H9 (cell line): ENCODE results near the gene EML2. TPM values are rescaled to one million over a fixed set of nuclear protein-coding genes. Genes with fewer than 3 reads are reported as not detected.

Experiments used
- DNase-seq: peaks from one replicate; pipeline ENCODE4 v3.0.0-alpha.2; 2017
- H2AFZ ChIP-seq: one replicate; pipeline ENCODE4 v1.6.1; 2013; ENCODE audit warnings: mild to moderate bottlenecking, low read length, control low read depth, moderate library complexity
- H2AK5ac ChIP-seq: 2 replicates; pipeline ENCODE4 v1.6.1; 2013; ENCODE audit warnings: low read length, control low read depth, mixed read lengths; ENCODE audit not compliant: insufficient read length
- H2BK120ac ChIP-seq: one replicate; pipeline ENCODE4 v1.6.1; 2013; ENCODE audit warnings: low read depth, mild to moderate bottlenecking, low read length, control low read depth, inconsistent platforms; ENCODE audit not compliant: poor library complexity, severe bottlenecking
- H2BK12ac ChIP-seq: 2 replicates; pipeline ENCODE4 v1.6.1; 2013; ENCODE audit warnings: low read length, control low read depth, mixed read lengths, low read depth; ENCODE audit not compliant: insufficient read length
- H2BK15ac ChIP-seq: 2 replicates; pipeline ENCODE4 v1.6.1; 2013; ENCODE audit warnings: low read depth, low read length, control low read depth
- H2BK20ac ChIP-seq: one replicate; pipeline ENCODE4 v1.6.1; 2013; ENCODE audit warnings: low read depth, mild to moderate bottlenecking, low read length, control low read depth, inconsistent platforms; ENCODE audit not compliant: poor library complexity, severe bottlenecking
- H2BK5ac ChIP-seq: 2 replicates; pipeline ENCODE4 v1.6.1; 2013; ENCODE audit warnings: low read length, control low read depth, mixed read lengths; ENCODE audit not compliant: insufficient read length
- H3K14ac ChIP-seq: 2 replicates; pipeline ENCODE4 v1.6.1; 2013; ENCODE audit warnings: low read length, control low read depth; ENCODE audit not compliant: insufficient read depth
- H3K18ac ChIP-seq: 2 replicates; pipeline ENCODE4 v1.6.1; 2013; ENCODE audit warnings: low read depth, mild to moderate bottlenecking, mixed read lengths, low read length, control low read depth; ENCODE audit not compliant: insufficient read length
- H3K23ac ChIP-seq: 2 replicates; pipeline ENCODE4 v1.6.1; 2013; ENCODE audit warnings: low read length, control low read depth, mixed read lengths, low read depth; ENCODE audit not compliant: insufficient read length
- H3K23me2 ChIP-seq: 2 replicates; pipeline ENCODE4 v1.6.1; 2013; ENCODE audit warnings: low read depth, mild to moderate bottlenecking, mixed read lengths, low read length, control low read depth; ENCODE audit not compliant: insufficient read length, poor library complexity, severe bottlenecking
- H3K27ac ChIP-seq: 2 replicates; pipeline ENCODE4 v1.5.1; 2013; ENCODE audit warnings: low read length, control low read depth, mixed read lengths, low read depth; ENCODE audit not compliant: insufficient read length
- H3K27me3 ChIP-seq: 2 replicates; pipeline ENCODE4 v1.6.1; 2013; ENCODE audit warnings: low read length, control low read depth, inconsistent platforms; ENCODE audit not compliant: insufficient read depth
- H3K4ac ChIP-seq: 2 replicates; pipeline ENCODE4 v1.6.1; 2013; ENCODE audit warnings: low read depth, mild to moderate bottlenecking, control low read depth, inconsistent platforms, low read length, moderate library complexity
- H3K4me1 ChIP-seq: 2 replicates; pipeline ENCODE4 v1.6.1; 2013; ENCODE audit warnings: low read length, control low read depth, inconsistent platforms; ENCODE audit not compliant: insufficient read depth
- H3K4me2 ChIP-seq: 2 replicates; pipeline ENCODE4 v1.6.1; 2013; ENCODE audit warnings: low read length, control low read depth, mixed read lengths; ENCODE audit not compliant: insufficient read length, insufficient read depth
- H3K56ac ChIP-seq: 2 replicates; pipeline ENCODE4 v1.6.1; 2013; ENCODE audit warnings: low read depth, mild to moderate bottlenecking, mixed read lengths, low read length, control low read depth; ENCODE audit not compliant: insufficient read length
- H3K79me1 ChIP-seq: 2 replicates; pipeline ENCODE4 v1.6.1; 2013; ENCODE audit warnings: low read depth, mild to moderate bottlenecking, moderate library complexity, low read length, control low read depth, inconsistent platforms; ENCODE audit not compliant: insufficient read depth, poor library complexity, severe bottlenecking
- H3K79me2 ChIP-seq: 2 replicates; pipeline ENCODE4 v1.6.1; 2013; ENCODE audit warnings: low read length, control low read depth, inconsistent platforms; ENCODE audit not compliant: insufficient read depth
- H3K9ac ChIP-seq: 2 replicates; pipeline ENCODE4 v1.6.1; 2013; ENCODE audit warnings: low read length, control low read depth, mixed read lengths; ENCODE audit not compliant: insufficient read length; ENCODE audit errors: extremely low read depth
- H3K9me3 ChIP-seq: one replicate; pipeline ENCODE4 v1.6.1; 2013; ENCODE audit warnings: low read depth, low read length, inconsistent platforms; ENCODE audit not compliant: control insufficient read depth
- H3T11ph ChIP-seq: one replicate; pipeline ENCODE4 v1.6.1; 2013; ENCODE audit warnings: mild to moderate bottlenecking, low read length, control low read depth, inconsistent platforms
- H4K20me1 ChIP-seq: one replicate; pipeline ENCODE4 v1.6.1; 2013; ENCODE audit not compliant: control insufficient read depth, insufficient read length, insufficient read depth
- H4K5ac ChIP-seq: 2 replicates; pipeline ENCODE4 v1.6.1; 2013; ENCODE audit warnings: low read depth, mild to moderate bottlenecking, mixed read lengths, low read length, control low read depth; ENCODE audit not compliant: insufficient read length
- H4K8ac ChIP-seq: replicated peaks from 2 replicates; pipeline ENCODE4 v1.6.1; 2013; ENCODE audit warnings: low read length, control low read depth, mixed read lengths, low read depth; ENCODE audit not compliant: insufficient read length
- H4K91ac ChIP-seq: 2 replicates; pipeline ENCODE4 v1.6.1; 2013; ENCODE audit warnings: low read depth, mild to moderate bottlenecking, moderate library complexity, mixed read lengths, low read length, control low read depth; ENCODE audit not compliant: insufficient read length
- H3K27ac Mint-ChIP-seq, 3 experiments: 2 replicates in 2 of 3; 3 replicates in 1 of 3; pipeline ENCODE4 v1.8.0; 2020 to 2021; ENCODE audit warnings: mixed read lengths in 3 of 3, mild to moderate bottlenecking in 1 of 3, moderate library complexity in 1 of 3
- H3K27me3 Mint-ChIP-seq: 2 replicates; pipeline ENCODE4 v1.8.0; 2021; ENCODE audit warnings: low read depth, mild to moderate bottlenecking, moderate library complexity, mixed read lengths
- H3K36me3 Mint-ChIP-seq, 3 experiments: 2 replicates in 2 of 3; 3 replicates in 1 of 3; pipeline ENCODE4 v1.8.0; 2020 to 2021; ENCODE audit warnings: low read depth in 3 of 3, mixed read lengths in 3 of 3; ENCODE audit not compliant: insufficient read depth in 1 of 3
- H3K4me1 Mint-ChIP-seq, 2 experiments: 2 replicates each; pipeline ENCODE4 v1.8.0; 2020; ENCODE audit warnings: mixed read lengths in 2 of 2
- H3K4me3 Mint-ChIP-seq, 2 experiments: 2 replicates in 1 of 2; 3 replicates in 1 of 2; pipeline ENCODE4 v1.8.0; 2020 to 2021; ENCODE audit warnings: mild to moderate bottlenecking in 2 of 2, mixed read lengths in 2 of 2, moderate library complexity in 1 of 2
- H3K9me3 Mint-ChIP-seq, 2 experiments: 2 replicates in 1 of 2; 3 replicates in 1 of 2; pipeline ENCODE4 v1.8.0; 2020; ENCODE audit warnings: mild to moderate bottlenecking in 2 of 2, mixed read lengths in 2 of 2, moderate library complexity in 1 of 2
- WGBS: extraction: QIAGEN DNeasy Blood & Tissue Kit; methylation state at CpG from one replicate; pipeline ENCODE4 v1.1.7; 2013; ENCODE audit warnings: missing lambda C conversion rate, low lambda C conversion rate, mixed read lengths; ENCODE audit not compliant: insufficient read length; ENCODE audit errors: extremely low coverage; 5-methylcytosine and 5-hydroxymethylcytosine counted together
- total RNA-seq: library from RNA; stranded (reverse); gene quantifications from 2 replicates; pipeline ENCODE4 v1.2.1, GENCODE V29; 2021
- TF ChIP-seq, protein P1 (sequence below): fragments of 200-600 bp; sonication (generic); conservative IDR thresholded peaks from 3 replicates; pipeline ENCODE4 v1.8.0; 2021; ENCODE audit warnings: antibody characterized with exemption, mild to moderate bottlenecking

Gene EML2
- total RNA-seq, 1 experiment from 2014 or later = 22.6 TPM

DNA sequence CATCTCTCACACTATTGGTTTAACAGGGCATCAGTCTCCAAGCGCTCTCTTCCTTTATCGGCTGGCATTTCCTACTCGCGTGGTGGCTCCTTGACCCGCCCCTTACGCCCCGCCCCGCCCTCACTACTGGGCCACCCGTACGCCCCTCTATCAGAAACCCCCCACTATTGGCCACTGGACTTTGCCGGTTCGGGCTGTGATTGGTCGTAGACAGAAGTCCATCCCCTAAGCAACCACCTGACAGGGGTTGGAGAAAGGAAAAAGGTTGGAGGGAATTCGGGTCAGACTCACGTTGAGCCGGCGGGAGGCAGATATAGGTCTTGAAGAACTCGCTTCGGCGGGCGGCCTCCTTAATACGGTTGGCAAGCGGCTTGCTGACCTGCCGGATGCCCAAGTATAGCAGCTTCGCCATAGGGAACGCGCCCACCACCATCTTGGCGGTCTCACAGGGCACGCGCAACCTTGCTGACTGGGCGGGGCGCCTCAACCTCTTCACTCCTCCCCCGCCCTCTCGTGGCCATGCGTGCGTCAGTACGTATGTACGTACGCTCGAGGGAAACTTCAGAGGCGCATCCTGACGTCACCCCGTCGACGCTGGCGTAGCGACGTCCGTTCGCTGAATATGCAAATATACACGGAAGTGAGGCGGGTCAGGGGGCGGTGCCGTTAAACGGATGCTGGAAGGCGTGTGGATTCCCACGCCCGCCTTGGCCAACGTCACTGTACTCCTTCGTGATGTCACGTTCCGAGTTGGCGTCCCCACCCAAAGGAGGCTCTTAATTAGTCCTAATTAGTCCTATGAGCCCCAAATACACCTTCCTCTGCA lies 54.7 kb downstream of the EML2 start, which contains the start of gene OPA3:
TSS of gene OPA3 (minus strand) at position 471 of the 826 bp plus-strand sequence. CDS start at position 433, 38 bp downstream.
- Histone ChIP-seq H3K18ac (peak within 1 kb of the TSS; percentile 96), H2BK12ac (peak within 1 kb of the TSS; percentile 12), H3K27me3 (no peaks in the 10 kb centered on the region), H3K14ac (peak within 1 kb of the TSS; percentile 94), H2BK5ac (no peak within 1 kb of the TSS), H3K79me1 (no peaks in the 10 kb centered on the region), H3K56ac (no peak within 1 kb of the TSS), H3K23ac (no peak within 1 kb of the TSS), H4K8ac (no peak within 1 kb of the TSS), H4K91ac (no peak within 1 kb of the TSS), H3K9me3 (no peaks in the 10 kb centered on the region), H3K27ac (no peak within 1 kb of the TSS), H3K4ac (no peak within 1 kb of the TSS; the same call in 1 of the 2 replicates), H3K9ac (peak within 1 kb of the TSS; percentile 78), H2AFZ (no peak within 1 kb of the TSS), H2BK20ac (no peak within 1 kb of the TSS), H4K5ac (no peak within 1 kb of the TSS), H2BK120ac (no peak within 1 kb of the TSS), H3K79me2 (peaks cover 2% of the 10 kb centered on the region; the same call in 1 of the 2 replicates), H3K23me2 (peaks cover 5% of the 10 kb centered on the region), H3T11ph (no peak within 1 kb of the TSS), H2AK5ac (no peak within 1 kb of the TSS), H4K20me1 (no peaks in the 10 kb centered on the region), H2BK15ac (no peak within 1 kb of the TSS), H3K4me1 (no peaks in the 10 kb centered on the region), H3K4me2 (peak within 1 kb of the TSS; percentile 63)
- peak within 1 kb of the TSS; percentile 94 to 99 (median 98) for H3K27ac Mint-ChIP-seq
- peaks cover 10% of the 10 kb centered on the region for H3K27me3 Mint-ChIP-seq
- no peaks in the 10 kb centered on the region for H3K9me3 Mint-ChIP-seq
- TF ChIP-seq, protein P1, sequence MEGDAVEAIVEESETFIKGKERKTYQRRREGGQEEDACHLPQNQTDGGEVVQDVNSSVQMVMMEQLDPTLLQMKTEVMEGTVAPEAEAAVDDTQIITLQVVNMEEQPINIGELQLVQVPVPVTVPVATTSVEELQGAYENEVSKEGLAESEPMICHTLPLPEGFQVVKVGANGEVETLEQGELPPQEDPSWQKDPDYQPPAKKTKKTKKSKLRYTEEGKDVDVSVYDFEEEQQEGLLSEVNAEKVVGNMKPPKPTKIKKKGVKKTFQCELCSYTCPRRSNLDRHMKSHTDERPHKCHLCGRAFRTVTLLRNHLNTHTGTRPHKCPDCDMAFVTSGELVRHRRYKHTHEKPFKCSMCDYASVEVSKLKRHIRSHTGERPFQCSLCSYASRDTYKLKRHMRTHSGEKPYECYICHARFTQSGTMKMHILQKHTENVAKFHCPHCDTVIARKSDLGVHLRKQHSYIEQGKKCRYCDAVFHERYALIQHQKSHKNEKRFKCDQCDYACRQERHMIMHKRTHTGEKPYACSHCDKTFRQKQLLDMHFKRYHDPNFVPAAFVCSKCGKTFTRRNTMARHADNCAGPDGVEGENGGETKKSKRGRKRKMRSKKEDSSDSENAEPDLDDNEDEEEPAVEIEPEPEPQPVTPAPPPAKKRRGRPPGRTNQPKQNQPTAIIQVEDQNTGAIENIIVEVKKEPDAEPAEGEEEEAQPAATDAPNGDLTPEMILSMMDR = peak; percentile 56
- DNase-seq = peak; percentile 99
- peaks cover 3 to 11% of the 10 kb centered on the region in 2 experiments; a peak in 2 of 4 replicates for H3K4me1 Mint-ChIP-seq
- peak within 1 kb of the TSS; percentile 90 to 95 for H3K4me3 Mint-ChIP-seq
- WGBS = no CpG with 5 or more reads among the region's 63 CpGs
- H3K36me3 Mint-ChIP-seq = peaks cover 0 to 10% (median 4%) of the 10 kb centered on the region in 3 experiments; a peak in 5 of 7 replicates
